CD4-positive, alpha-beta T cell treated with Interleukin-12 subunit alpha and Interleukin-12 subunit beta, for 1 hour (primary cell): ENCODE results near the gene HFE.
"Not testable (repeated sequence)": the region's sequence is repeated elsewhere in the genome, so short reads cannot be mapped to it uniquely, and the experiment has no call there.

Experiments
- DNase-seq: peaks from one replicate; pipeline ENCODE4 v3.0.0-alpha.2; 2020

HFE gene, protein sequence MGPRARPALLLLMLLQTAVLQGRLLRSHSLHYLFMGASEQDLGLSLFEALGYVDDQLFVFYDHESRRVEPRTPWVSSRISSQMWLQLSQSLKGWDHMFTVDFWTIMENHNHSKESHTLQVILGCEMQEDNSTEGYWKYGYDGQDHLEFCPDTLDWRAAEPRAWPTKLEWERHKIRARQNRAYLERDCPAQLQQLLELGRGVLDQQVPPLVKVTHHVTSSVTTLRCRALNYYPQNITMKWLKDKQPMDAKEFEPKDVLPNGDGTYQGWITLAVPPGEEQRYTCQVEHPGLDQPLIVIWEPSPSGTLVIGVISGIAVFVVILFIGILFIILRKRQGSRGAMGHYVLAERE

DNA sequence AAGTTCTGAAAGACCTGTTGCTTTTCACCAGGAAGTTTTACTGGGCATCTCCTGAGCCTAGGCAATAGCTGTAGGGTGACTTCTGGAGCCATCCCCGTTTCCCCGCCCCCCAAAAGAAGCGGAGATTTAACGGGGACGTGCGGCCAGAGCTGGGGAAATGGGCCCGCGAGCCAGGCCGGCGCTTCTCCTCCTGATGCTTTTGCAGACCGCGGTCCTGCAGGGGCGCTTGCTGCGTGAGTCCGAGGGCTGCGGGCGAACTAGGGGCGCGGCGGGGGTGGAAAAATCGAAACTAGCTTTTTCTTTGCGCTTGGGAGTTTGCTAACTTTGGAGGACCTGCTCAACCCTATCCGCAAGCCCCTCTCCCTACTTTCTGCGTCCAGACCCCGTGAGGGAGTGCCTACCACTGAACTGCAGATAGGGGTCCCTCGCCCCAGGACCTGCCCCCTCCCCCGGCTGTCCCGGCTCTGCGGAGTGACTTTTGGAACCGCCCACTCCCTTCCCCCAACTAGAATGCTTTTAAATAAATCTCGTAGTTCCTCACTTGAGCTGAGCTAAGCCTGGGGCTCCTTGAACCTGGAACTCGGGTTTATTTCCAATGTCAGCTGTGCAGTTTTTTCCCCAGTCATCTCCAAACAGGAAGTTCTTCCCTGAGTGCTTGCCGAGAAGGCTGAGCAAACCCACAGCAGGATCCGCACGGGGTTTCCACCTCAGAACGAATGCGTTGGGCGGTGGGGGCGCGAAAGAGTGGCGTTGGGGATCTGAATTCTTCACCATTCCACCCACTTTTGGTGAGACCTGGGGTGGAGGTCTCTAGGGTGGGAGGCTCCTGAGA lies at the start of gene HFE:
Gene HFE (plus strand): TSS at position 146 of the 832 bp plus-strand sequence. CDS start 12 bp downstream, at position 158.
- peak; percentile 37 for DNase-seq

DNA sequence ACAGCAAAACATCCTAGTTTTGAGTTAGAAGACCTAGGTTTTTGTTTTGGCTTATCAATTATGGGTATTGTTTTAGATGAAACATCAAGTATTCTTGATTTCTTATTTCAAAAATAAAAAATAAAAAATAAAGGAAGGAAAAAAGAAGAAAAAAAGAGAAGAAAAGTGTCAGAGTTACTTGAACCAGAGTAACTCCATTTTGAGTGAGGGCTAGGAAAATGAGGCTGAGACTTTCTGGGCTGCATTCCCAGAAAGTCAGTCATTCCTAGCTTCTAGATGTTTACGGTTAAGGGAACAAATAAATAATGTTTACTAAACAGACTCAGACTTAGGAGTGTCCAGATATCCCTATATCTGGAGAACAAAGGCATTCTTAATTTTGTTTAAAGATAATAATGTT lies 45.3 kb upstream of the HFE start:
- DNase-seq = no peak

DNA sequence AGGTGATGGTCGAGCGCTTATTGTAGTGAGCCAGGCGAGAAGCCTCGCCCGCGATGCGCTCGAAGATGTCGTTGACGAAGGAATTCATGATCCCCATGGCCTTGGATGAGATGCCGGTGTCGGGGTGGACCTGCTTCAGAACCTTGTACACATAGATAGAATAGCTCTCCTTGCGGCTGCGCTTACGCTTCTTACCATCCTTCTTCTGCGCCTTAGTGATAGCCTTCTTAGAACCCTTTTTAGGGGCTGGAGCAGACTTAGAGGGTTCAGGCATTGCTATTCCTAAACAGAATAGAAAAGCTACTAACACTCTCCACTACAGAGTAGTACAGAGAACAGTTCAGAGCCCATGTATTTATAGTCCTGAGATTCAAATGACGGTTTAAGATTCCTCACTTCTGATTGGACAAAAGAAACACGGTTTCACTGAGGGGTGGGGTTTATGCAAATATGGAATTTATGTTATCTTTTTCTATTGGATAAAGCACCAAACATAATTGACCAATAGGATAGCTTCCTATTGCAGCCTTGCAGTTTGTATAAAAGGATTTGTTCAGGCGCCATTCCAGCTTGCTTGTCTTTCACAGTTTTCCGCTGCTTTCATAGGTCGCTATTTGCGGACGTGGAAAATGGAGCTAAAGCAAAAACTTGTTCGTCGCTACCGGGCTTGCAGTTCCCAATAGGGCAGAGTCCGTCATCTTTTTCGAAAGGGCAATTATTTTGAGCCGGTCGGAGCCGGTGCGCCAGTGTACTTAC lies 43.7 kb upstream of the HFE start:
- DNase-seq = peak; percentile 95

DNA sequence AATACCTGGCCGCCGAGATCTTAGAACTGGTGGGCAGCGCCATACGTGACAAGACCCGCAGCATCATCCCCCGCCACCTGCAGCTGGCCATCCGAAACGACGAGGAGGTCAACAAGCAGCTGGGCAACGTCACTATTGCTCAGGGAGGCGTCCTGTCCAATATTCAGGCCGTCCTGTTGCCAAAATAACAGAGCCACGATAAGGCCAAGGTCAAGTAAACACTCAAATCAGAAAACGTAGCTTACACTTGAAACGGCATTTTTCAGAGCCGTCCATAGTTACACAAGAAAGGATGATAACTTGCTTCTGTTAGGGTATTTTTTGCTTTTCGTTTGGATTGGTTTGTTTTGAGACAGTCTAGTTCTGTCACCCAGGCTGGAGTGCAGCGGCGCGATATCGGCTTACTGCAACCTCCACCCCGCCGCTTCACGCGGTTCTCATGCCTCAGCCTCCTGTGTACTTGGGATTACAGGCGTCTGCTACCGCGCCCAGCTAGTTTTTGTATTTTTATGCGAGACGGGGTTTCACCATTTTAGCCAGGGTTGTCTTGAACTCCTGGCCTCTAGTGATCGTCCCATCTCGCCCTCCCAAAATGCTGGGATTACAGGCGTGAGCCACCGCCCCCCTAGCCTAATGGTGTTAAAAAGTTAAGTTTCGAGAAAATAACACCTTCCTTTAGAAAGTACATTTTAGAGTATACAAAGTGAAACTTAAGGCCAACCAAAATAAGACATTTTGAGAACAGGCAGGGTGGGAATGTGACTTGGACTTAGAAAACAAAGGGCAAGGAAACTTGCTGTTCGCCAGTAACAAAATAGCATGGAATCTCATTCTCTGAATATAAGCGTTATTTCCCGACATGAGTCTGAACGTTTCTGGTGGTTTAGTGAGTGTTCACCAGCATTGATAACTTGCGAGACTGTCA lies 42.8 kb upstream of the HFE start:
- DNase-seq = peak; percentile 48

DNA sequence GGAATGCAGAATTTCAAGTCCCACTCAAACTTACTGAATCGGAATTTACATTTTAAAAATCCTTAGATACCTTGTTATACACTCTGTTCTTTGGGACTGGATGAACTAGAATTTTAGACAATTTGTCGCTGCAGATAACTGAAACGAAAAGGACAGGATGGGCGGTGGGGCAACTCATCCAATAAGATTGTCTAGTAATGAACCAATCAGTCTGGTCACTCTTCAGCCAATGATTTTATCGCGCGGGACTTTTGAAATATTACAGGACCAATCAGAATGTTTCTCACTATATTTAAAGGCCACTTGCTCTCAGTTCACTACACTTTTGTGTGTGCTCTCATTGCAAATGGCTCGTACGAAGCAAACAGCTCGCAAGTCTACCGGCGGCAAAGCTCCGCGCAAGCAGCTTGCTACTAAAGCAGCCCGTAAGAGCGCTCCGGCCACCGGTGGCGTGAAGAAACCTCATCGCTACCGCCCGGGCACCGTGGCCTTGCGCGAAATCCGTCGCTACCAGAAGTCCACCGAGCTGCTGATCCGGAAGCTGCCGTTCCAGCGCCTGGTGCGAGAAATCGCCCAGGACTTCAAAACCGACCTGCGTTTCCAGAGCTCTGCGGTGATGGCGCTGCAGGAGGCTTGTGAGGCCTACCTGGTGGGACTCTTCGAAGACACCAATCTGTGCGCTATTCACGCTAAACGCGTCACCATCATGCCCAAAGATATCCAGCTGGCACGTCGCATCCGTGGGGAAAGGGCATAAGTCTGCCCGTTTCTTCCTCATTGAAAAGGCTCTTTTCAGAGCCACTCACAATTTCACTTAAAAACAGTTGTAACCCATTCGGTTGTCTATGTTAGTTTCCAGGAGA lies 41.9 kb upstream of the HFE start:
- peak; percentile 95 for DNase-seq

DNA sequence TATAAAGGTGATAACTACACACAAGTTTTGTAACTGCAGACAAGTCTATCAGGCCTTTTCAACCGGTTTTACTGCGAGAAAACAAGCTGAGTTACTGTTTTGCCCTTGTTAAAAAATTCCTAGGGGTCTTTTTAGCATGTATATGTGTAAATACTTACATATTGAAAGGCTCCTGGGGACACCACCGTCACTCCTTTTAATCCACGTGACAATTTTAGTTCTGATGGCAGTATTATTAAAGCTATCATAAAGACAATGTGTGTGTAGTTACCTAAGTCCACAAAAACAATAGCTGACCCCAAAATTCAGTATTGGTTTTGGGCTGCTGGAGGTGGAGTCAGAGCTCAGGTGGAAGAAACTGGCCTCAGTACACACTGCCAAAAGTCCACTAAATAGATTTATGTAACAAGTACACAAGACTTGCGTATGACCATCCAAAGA lies 41.3 kb upstream of the HFE start:
- DNase-seq = no peak

DNA sequence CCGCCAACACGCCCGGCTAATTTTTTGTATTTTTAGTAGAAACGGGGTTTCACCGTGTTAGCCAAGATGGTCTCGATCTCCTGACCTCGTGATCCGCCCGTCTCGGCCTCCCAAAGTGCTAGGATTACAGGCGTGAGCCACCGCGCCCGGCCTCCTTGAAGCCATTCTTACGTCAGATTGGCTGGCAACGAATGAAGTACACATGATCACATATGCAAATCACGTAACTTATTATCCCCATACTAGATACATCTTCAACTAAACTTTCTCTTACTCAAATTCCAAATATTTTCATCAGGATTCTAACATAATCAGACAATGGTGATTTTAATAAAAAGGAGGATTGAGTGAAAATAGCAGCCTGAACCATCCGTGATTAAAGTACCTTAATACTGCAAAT lies 39.9 kb upstream of the HFE start:
- not testable (repeated sequence) for DNase-seq

DNA sequence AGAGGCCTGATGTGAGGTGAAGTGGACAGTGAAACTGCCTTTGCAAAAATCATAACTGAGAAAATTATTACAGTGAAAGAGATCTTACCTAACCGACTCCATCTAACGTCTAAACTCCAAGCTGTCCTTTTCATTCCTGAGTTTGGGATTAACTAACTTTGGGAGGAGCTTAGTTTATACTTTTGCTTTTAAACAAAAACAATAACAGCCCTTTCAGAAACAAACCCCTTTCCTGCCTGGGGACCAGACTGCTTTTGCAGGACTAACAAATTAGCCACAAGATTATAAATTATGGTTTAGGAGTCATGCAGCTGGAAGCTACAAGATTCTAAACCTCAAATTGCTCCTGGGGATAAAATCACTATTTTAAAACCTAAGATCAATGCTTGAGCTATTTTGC lies 38.6 kb upstream of the HFE start:
- no peak for DNase-seq

DNA sequence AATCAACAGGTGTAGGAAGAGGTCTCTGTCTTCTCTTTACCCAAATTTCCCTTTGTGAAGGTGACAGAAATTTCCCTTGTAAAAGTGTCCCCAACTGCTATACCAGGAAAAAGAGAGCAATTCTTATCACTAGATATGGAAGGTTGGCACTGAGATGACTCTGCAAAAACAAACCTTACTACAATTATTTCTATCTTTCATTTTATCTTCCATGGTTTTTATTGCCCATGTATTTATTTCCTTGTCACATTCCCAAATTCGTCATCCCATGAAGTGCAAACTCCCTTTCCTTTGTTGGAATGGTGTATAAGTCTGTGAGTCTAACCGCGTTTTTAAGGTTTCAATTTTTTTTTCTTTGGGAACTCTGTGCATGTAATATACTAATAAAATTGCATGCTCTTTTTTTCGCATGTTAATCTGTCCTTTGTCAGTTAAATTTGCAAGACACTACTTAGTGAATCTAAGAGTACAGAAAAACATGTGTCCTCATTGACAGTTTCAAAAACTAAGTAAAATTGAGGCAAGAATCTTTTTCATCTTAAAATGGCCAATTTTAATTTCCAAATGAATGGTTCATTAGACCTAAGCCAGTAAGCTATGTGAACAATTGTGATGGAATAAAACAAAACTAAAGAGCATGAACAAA lies 35.4 kb upstream of the HFE start:
- no peak for DNase-seq

DNA sequence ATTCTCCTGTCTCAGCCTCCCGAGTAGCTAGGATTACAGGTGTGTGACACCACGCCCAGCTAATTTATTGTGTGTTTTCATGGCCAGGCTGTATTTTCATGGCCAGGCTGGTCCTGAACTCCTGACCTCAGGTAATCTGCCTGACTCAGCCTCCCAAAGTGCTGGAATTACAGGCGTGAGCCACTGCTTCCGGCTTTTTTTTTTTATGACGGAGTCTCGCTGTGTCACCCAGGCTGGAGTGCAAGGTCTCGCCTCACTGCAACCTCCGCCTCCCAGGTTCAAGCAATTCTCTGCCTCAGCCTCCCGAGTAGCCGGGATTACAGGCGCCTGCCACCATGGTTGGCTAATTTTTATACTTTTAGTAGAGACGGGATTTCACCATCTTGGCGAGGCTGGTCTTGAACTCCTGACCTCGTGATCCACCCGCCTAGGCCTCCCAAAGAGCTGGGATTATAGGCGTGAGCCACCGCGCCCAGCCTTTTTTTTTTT lies 34.4 kb upstream of the HFE start:
- DNase-seq = not testable (repeated sequence)

DNA sequence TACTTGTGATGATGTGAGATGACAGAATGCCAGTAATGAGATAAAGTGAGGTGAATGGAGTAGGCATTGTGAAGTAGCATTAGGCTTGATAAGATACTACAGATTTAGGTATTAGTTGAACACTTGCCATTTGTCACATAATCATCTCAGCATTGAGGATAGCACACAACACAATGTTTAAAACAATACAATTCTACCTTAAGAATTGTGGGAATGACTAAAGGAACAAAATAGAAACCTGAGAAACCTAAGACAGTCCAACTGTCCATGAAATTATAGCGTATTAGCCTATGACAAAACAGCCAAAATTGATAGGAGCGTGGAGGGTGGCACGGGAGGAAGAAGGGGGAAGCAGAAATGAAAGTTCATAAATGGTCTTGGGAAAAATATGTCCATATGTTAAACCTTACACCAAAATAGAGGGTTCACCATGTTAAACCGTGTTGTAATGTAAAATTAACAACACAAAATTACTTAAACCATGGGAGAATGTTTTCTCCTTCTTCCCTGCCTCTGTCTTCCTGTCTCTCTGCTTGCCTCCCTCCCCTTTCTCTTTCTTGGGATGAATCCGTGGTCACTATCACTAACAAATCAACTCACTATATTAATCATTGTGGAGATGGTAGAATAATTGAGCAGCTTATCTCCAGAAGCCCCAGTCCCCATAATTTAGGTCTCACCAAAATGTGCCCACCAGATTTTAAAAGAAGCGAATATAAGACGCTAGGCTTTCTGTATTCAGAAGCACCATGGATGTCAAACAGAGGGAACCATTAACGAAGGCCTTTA lies 33.0 kb upstream of the HFE start:
- DNase-seq = no peak

DNA sequence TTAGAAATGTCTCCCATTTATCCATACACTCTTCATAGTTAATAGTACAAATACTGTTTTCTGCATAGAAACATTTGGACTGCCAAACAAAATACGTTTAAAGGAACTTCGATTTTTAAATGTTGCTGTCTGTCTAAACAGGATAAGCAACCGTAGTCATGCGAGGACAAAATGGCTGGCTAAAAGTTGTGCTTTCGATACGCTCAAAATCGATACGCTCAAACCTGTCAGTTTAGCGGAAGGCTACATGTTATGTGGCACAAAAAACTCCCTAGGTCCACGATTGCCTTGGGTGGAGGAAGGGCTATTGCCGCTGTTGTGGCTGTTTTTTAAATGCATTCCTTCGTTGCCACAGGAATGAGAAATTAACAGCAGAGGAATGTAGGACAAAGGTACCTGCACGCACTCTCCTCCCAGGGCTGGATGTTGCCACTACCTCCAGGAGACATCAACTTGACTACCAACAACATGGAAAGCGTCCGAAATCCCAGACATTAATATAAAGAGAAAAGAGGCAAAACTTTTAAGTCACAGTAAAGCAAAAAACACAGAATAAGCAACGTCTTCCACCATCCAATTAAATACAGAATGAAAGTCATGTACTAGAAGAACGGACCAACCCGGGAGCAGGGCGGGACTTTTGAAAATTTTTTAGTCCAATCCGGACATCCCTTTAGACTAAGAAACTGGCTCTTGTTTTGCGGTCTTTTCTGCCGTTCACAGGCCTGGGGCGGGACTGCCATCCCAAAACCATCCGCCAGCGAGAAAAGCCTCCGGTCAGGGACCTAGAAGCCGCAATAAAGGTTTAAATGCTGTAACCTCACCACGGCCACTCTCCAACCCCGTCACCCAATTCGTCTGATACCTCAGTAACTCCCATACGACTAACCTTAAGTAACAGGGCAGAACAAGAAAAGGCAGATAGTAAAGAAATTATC lies 32.2 kb upstream of the HFE start:
- peak; percentile 93 for DNase-seq

DNA sequence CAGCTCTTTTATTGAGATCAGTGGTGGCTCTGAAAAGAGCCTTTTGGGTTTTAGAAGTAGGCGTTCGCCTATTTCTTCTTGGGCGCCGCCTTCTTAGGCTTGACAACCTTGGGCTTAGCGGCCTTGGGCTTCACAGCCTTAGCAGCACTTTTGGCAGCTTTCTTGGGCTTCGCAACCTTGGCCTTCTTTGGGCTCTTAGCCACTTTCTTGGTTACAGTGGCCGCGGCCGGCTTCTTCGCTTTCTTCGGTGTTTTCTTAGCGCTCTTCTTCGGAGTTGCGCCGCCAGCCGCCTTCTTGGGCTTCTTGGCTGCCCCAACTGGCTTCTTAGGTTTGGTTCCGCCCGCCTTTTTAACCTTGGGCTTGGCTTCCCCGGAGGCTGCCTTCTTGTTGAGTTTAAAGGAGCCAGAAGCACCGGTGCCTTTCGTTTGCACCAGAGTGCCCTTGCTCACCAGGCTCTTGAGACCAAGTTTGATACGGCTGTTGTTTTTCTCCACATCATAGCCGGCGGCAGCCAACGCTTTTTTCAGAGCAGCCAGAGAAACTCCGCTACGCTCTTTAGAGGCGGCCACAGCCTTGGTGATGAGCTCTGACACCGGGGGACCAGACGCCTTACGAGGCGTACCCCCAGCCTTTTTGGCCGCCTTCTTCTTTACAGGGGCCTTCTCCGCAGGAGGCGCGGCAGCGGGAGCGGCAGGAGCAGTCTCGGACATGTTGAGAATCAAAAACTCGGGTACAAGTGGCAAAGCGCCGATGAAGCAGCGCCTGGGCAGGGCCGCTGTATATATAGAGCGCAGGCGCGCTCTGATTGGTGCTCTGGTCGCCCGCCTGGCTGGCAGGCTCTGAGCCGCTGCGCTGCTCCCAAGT lies 31.3 kb upstream of the HFE start:
- DNase-seq = peak; percentile 92

DNA sequence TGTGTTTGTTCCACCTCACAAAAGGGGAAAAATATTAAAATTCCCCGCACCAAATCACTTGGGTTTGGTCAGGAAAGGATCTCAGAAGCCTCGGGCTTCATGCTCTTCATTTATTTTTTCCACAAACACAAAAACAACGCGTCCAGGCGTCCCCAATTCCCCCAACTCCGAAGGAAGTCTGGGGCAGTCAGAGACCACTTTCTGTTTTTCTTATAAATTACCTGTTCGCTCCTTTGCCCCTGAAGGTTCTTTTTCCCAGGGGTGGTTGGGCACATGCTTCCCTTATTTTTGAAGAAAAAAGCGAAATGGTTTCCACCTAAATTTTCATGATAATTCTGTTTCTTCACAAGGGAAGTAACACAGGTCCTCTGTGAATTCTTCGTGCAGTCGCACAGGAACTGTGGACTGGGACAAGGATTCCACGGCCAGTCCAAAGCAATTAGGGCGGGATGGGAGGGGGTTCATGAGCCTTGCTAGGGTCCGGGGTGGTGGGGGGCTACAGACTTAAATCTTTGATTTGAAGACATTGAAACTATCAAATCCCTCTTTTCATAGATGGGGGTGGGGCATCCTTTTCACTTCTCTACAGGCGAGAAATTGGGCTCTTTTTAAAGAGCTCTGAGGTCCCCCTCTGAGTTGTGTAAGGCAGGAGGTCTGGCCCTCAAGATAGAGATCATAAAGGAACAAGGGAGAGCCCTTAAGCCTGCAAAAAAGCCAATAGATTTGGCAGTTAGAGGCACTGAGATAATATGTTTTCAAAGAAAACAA lies 30.5 kb upstream of the HFE start:
- DNase-seq = peak; percentile 27

DNA sequence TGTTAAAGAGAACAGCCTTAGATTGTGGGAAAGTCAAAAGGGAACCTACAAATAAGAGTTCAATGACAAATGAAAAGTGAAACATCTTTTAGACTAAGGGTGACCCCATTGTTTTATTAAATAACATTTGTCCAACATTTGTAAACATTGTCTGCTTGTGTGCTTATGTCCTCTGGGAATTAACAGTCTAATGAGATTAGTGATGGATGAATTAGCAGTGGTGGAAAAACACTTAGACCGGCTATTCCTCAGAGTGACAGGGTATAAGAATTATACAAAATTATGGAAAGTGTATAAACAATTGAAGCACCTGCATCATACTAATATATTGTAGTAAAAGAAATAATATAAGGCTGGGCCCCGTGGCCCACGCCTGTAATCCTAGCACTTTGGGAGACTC lies 29.3 kb upstream of the HFE start:
- no peak for DNase-seq

DNA sequence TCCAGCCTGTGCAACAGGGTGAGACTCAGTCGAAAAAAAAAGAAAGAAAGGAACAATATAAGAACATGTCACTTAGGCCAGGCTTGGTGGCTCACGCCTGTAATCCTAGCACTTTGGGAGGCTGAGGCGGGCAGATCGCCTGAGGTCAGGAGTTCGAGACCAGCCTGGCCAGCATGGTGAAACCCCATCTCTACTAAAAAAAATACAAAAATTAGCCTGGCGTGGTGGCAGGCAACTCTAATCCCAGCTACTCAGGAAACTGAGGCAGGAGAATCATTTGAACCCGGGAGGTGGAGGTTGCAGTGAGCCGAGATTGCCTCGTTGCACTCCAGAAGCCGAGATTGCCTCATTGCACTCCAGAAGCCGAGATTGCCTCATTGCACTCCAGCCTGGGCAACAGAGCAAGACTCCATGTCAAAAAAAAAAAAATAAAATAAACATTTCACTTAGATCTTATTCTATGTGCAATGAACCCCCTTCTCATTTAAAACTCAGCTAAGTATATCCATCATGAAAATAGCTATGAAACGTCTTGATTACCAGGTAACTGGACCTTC lies 28.7 kb upstream of the HFE start:
- not testable (repeated sequence) for DNase-seq
